Measurements from ENCODE around the gene C10orf90.

The C10orf90 gene

GRCh38 chr10:126528315-126528835 lies 142.1 kb downstream of the C10orf90 start:
- no peak for DNase-seq

GRCh38 chr10:126527645-126528314 lies 142.7 kb downstream of the C10orf90 start:
- DNase-seq, result no peak

GRCh38 chr10:126525326-126525725 lies 145.2 kb downstream of the C10orf90 start:
- DNase-seq, result no peak

DNA sequence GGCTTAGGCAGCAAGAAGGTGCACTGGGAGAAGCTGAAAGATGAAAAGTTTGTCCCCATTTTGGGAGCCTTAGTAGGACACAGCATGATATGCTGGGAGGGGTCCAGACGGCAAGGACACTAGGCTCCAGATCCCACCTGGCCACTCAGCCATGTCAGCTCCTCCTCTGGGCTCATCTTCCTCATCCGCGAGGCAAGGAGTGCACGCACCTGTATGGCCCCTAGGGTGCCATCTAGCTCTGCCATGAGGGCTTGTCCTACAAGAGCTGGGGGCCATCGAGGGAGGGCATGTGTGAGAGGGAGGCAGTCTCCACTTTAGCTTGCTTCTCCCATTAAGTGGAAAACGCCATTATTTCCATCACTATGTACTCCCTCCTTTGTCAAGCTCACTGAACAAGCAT lies 146.0 kb downstream of the C10orf90 start:
- DNase-seq, result no peak

- no peak for DNase-seq
These were observed 147.4 kb downstream of the C10orf90 start for GRCh38 chr10:126523071-126523470.

GRCh38 chr10:126521399-126521798 lies 149.1 kb downstream of the C10orf90 start:
- no peak for DNase-seq

GRCh38 chr10:126520751-126521317 lies 149.7 kb downstream of the C10orf90 start:
- no peak for DNase-seq

- no peak for DNase-seq
These were observed 150.5 kb downstream of the C10orf90 start for GRCh38 chr10:126519992-126520391.

DNA sequence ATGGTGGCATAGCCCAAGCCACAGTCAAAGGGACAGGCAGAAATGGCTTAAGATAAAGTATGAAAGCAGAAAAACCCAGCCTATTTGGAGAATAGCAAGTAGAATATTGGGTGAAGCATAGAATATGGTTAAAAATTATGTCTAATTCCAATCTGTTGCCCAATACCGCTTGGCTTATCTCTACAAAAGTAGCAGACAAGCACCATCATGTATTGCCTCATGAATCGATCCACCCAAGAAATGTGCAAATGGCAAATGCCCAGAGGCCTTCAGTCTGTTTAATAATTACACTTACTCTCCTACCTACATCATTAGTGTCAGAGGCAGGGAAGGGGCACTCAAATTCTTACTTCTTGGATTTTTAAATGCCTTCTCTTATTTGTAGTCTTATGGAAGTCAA lies 151.3 kb downstream of the C10orf90 start:
- no peak for DNase-seq

- no peak for DNase-seq
These were observed 152.0 kb downstream of the C10orf90 start for GRCh38 chr10:126518218-126519080.

DNA sequence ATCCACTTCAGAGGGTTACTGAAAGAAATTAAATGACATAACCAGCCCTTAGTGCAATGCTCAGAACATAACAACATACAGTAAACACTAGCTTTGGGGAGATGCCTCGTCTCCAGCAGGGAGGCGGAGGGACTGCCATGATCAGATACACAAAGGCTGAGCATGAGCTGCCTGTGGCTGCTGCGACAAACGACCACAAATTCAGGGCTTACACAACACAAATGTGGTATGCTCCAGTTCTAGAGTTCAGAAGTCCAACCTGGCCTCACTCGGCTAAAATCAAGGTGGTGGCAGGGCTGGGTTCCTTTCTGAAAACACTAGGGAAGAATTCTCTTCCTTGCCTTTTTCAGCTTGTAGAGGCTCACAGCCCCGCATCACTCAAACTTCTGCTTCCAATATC lies 154.0 kb downstream of the C10orf90 start:
- no peak for DNase-seq

GRCh38 chr10:126511917-126512479 lies 158.5 kb downstream of the C10orf90 start:
- no peak for DNase-seq

DNA sequence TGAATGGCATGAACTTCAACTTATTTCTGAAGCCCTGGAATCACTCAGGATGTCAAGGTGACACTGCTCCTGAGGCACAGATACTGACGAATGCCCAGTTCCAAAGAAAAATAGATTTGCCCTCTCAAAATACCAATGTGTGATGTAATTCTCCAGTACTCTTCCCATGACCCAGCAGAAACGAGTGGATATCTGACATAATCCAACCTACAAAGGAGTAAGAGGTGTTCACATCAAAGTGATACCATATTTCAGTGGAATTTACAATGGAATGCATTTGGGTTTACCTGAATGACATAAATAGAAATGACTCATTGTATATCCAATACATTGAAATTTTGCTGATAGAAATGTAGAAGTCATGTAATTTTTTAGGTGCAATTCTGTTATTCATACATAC lies 161.3 kb downstream of the C10orf90 start:
- DNase-seq, result no peak

DNA sequence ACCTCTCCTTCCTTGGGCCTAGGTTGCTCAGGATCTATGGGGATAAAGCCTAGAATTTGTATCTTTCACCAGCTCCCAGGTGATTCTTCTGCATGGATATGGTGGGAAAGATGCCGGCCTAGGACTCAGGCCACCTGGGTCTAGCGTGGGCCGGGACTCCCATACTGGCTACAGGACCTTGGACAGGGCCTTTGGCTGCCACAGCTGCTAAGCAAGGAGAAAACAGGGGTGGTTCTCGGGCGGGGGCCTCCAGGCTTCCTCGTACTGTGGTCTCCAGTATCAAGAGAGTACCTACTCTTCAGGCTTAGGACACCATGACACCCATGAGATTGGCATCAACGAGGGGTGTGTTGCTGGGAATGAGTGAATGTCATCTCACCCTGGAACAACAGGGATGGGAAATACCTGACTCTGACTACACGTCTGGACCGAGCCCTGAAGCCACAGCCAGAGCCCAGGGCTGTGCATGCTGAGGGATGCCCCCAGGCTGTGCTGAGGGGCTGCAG lies 161.9 kb downstream of the C10orf90 start:
- DNase-seq, result no peak

- no peak for DNase-seq
These were observed 165.8 kb downstream of the C10orf90 start for GRCh38 chr10:126504761-126505112.

- DNase-seq, result peak in 1 of 2 experiments; percentile 18
These were observed 166.3 kb downstream of the C10orf90 start for GRCh38 chr10:126504063-126504760.

GRCh38 chr10:126503392-126504062 lies 167.0 kb downstream of the C10orf90 start:
- no peak for DNase-seq

- no peak for DNase-seq
These were observed 168.1 kb downstream of the C10orf90 start for GRCh38 chr10:126502441-126502840.

DNA sequence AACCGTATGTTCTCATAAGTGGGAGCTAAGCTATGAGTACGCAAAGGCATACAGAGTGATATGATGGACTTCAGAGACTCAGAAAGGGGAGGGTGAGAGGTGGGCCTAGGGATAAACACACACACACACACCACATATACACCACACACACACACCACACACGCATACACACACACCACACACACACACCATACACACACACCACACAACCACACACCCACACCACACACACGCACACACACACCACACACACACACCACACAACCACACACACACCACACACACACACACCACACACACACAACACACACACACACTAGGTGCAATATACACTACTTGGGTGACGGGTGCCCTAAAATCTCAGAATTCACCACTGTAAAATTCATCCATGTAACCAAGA lies 168.7 kb downstream of the C10orf90 start:
- DNase-seq, result no peak

DNA sequence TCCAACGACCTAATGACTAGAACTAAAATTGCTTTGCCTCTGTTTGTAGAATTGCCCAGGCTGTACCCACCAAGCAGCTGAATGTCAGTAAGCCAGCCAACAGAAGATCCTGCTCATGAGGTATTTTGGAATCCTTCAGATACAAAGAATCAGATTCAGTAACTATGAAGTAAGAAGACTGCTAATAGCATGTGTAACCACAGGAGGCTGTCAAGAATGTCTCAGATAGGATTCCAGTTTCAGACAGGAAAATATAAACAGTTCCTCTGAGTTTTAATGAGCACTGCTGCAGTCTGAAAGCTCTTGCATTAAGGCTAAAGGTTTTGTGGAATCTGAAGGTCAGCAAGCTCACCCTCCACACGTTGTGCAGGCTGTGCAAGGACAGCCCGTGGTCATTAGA lies 169.6 kb downstream of the C10orf90 start:
- no peak for DNase-seq

- DNase-seq, result no peak
These were observed 170.3 kb downstream of the C10orf90 start for GRCh38 chr10:126500185-126500584.

GRCh38 chr10:126499744-126500143 lies 170.7 kb downstream of the C10orf90 start:
- DNase-seq, result no peak
